HuH-7 (cell line): ENCODE measurements around the gene HAPSTR1.
"Not testable (repeated sequence)": the region's sequence is repeated elsewhere in the genome, so short reads cannot be mapped to it uniquely, and the experiment has no call there.

ENCODE experiments used
- DNase-seq: peaks from one replicate; pipeline ENCODE4 v3.0.0; 2011; ENCODE audit warnings: low spot score

HAPSTR1 gene, protein sequence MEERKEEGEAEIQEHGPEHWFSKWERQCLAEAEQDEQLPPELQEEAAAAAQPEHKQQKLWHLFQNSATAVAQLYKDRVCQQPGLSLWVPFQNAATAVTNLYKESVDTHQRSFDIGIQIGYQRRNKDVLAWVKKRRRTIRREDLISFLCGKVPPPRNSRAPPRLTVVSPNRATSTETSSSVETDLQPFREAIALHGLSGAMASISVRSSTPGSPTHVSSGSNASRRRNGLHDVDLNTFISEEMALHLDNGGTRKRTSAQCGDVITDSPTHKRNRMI

DNA sequence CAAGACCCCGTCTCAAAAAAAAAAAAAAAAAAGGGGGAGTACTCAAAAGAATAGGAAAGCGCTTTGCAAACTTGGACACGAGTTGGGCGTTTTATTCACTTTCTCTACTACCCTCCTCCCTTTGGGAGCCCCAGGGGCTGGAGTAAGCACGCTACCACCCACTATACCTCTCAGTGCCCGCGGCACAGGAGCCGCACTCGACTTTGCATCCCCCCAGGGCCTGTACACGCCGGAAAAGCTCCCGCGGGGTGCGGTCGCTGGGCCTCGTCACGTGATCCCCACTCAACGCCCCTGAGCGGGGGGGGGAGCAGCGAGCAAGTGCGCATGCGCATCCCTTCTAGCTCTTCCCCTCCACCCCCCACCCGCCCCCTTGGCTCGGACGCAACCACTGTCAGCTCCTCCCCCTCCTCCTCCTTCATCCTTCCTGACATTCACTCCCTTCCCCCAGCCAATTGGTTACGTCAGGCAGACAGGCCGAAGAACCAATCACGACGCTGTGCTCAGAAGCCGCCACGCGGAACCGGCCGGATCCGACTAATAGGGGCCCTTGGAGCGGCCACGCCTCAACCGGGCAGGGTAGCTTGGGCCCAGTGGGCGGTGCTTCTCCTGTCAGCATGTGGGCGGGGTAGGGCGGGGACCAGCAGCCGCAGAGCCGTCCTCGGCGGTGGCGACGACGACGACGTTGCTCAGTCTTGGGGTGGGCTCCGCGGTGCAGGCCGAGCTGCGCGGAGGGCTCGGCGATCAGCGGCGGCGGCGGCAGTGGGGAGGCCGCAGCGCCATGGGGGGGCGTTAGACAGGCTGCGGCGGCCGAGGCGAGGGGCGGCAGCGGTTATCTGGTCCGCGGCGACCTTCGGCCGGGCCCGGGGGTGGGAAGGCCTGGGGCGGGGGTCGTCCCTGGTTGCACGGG is at the start of gene HAPSTR1:
Gene HAPSTR1 (plus strand): TSS at position 685 of the 907 bp plus-strand sequence. CDS start 401 bp downstream, outside the sequence.
- peak; percentile 93 for DNase-seq

DNA sequence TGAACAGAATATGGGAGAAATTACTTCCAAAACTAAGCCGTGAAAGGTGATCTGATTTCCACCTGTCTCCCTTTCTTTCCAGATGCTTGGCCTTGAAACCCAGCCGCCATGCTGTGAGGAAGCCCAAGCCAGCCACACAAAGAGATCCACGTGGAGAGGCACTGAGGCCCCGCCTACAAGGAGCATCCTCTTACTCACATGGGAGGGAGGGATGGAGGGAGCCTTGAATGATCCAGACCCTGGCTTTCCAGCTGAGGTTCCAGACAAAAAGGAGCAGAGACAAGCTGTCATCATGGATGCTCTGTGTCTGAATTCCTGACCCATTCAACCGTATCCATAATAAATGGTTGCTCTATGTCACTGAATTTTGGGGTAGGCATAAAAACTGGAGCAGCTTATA is 48.9 kb upstream of the HAPSTR1 start:
- DNase-seq = no peak

DNA sequence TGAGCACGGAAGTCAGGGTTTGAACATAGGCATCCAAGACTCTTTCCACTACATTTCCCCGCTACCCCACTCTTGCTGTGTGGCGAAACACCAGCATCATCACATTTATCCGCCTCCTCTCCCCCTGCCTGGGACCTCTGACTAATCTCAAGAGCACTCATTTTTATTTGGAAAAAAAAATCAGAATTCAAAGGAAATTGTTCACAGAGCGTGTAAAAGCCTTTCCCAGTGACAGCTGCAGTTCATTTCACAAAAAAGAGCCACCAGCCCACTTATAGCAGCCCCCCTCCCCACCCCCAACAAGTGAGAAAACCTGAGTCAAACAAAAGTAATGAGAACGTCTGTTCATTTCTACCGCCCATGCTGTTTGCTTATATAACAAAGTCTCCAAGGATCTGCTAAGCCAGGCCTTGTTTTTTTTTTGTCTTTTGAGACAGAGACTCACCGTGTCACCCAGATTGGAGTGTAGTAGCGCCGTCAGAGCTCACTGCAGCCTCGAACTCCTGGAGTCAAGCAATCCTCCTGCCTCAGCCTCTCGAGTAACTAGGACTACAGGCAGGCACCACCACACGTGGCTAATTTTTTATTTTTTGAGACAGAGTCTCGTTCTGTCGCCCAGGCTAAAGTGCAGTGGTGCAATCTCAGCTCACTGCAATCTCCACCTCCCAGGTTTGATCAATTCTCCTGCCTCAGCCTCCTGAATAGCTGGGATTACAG is 48.3 kb upstream of the HAPSTR1 start:
- no peak for DNase-seq

DNA sequence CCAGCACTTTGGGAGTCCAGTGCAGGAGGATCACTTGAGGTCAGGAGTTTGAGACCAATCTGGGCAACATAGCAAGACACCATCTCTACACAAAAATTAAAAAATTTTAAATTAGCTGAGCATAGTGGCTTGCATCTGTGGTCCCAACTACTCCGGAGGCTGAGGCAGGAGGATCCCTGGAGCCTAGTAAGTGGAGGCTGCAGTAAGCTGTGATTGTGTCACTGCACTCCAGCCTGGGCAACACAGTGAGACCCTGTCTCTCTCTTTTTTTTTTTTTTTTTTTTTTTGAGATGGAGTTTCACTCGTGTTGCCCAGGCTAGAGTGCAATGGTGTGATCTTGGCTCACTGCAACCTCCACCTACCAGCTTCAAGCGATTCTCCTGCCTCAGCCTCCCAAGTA is 45.9 kb upstream of the HAPSTR1 start:
- DNase-seq = not testable (repeated sequence)

DNA sequence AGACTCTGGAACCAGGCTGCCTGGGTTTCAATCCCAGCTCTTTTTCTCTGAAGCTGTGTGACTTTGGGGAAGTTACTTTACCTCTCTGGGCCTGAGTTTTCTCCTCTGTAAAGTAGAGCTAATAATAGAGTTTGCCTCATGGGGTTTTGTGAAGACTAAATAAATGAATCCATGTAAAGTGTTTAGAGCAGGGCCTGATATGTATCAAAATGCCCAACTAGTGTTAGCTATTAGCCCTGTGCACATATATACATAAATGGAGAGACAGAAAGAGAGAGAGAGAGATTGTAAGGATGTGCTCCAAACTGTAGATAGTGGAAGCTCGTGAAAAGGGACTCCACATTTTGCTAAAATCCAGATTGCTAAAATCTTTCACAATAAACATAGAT is 44.8 kb upstream of the HAPSTR1 start:
- no peak for DNase-seq

DNA sequence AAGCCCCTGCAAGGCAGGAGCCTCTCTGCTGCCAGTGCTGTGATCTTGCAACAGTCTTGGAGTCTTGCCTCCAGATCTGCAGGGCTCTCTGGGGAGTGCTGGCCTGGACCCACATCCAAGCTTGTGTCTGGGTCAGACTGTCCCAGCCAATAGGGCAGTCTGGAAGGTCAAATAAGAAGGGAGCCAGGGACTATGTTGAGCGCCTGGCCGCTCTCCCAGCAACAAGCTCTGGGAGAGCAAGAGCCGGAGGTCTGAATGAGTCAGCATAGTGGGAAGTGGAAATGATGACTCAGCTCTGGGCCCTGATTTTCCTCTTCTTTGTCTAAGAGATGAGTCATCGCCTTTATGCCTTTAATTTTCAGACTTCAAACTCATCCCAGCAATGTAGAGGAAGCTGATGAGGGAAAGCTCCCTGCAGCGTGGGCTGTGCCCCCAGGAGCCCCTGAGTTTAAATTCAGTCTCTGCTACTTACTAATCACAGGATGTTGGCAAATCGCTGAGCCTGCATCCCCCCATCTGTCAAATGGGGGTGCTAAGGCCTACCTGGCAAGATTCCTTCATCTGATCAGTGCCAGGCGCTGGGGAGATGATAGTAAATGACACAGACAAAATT is 43.6 kb upstream of the HAPSTR1 start:
- peak; percentile 39 for DNase-seq

DNA sequence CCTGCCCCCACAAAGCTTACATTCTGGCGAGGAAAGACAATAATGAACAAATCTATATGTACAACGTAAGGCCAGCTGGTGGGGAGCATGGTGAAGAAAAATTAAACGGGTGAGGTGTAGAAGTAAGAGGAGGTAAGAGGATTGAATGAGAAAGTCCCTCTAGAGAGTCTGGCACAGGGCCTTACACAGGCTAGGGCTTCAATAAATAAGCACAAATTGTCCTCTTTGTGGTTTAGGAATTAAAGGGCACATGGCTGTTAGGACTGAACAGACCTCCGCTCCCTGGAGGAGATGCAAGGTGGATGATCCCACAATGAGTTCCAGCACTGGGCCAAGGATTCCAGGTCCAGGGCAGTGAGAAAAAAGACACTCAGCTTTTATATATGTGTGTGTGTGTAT is 43.1 kb upstream of the HAPSTR1 start:
- no peak for DNase-seq

DNA sequence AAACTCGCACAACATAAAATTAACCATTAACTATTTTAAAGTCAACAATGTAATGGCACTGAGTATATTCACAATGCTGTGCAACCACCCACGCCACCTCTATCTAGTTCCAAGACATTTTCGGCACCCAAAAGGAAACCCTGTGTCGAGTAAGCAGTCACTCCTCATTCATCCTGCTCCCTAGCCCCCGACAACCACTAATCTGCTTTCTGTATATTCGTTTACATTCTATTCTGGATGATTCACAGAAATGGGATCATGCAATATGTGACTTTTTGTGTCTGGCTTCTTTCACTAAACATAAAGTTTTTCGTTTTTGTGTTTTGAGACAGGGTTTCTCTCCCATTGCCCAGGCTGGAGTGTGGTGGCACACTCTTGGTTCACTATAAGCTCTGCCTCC is 42.2 kb upstream of the HAPSTR1 start:
- DNase-seq = no peak

DNA sequence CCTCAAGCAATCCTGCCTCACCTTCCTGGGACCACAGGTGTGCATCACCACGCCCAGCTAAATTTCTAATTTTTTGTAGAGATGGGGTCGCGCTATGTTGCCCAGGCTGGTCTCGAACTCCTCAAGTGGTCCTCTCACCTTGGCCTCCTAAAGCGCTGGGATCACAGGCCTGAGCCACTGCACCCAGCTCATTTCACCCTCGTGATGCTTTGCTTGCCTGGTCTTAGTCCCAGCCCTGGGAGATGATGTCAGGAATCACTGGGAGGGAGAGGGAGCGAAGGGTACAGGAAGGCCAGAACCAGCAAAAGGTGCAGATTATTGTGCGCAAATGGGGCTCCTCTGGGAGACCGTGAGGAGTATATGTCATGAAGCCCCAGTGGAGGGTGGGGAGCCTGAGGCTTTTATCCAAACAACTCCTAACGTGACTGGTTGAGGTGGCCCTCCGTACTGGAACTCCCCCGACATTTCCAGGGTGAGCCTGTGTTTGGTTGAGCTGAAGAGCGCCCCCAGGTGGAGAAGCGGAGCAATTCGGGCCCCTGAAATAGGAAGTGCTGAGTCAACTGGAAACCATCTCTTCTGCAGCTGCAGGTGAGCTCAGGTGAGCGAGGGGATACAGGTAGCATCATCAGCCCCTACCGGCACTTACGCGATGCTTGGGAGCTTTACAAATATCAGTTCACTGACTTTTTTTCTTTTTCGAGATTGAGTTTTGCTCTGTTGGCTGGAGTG is 41.2 kb upstream of the HAPSTR1 start:
- peak; percentile 26 for DNase-seq

DNA sequence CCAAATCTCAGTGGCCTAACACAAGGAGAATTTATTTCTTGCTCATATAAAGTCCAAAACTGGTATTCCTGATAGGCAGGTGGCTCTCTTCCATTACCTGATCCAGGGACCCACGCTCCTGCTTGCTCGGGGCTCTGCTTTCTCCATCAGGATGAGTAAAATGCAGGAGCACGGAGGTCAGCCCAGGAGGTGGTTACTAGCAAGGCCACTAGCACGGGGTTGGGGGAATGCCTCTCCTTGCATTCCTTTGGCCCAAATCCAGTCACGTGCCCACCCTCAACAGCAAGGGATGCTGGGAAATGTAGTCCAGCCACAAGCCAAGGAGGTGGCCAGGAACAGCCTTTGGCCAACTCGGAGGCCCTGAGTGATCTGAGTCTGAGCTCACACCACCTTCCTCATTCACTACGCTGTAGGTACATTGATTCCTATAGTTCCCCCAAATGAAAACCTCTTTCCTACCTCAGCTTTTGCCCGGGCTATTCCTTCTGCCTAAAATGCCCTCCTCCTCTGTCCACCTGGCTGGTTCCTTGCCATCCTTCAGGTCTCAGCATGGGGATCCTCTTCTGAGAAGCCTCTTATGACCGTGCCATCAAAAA is 38.3 kb upstream of the HAPSTR1 start:
- peak; percentile 79 for DNase-seq

DNA sequence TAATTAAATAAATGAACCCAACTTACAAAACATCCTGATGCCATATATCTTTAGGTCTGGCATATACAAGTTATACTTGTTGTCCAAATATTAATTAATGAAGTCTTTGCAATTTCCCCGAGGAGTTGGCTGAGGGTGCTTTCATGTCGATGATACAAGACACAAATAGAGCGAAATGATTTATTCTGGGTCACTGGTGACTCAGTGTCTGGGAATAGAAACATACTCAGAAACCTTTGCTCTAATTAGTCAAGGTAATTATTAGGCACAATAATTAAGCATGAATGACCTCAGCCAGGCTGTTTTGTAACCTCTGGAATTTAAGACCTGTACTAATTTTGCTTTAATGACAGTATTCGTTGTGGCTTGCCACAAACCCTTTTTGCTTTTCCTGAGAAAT is 37.0 kb upstream of the HAPSTR1 start:
- DNase-seq = no peak

DNA sequence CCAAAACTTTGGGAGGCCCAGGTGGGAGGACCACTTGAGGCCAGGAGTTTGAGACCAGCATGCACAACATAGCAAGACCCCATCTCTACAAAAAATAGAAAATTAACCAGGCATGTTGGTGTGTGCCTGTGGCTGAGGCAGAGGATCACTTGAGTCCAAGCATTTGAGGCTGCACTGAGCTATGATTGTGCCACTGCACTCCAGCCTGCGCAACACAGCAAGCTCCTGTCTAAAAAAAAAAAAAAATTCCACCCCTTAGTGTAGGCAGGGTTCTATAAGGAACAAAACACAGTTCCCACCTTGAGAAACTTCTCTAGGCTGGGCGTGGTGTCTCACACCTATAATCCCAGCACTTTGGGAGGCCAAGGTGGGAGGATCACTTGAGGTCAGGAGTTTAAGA is 36.3 kb upstream of the HAPSTR1 start:
- DNase-seq = no peak

DNA sequence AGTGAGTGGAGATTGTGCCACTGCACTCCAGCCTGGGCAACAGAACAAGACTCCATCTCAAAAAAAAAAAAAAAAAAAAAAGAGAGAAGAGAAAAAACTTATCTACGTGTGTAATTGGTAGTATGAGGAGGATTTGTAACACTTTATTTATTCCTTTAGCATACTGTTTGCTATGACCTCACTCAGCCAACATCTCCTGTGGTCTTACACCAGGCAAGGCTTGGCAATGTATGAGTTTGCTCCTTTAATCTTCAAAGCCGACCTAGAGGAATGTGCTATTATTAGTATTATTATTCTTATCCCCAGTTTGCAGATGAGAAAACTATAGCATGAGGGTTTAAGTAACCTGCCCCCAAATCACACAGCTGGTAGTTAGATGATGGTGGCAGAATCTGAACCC is 35.8 kb upstream of the HAPSTR1 start:
- DNase-seq = no peak

DNA sequence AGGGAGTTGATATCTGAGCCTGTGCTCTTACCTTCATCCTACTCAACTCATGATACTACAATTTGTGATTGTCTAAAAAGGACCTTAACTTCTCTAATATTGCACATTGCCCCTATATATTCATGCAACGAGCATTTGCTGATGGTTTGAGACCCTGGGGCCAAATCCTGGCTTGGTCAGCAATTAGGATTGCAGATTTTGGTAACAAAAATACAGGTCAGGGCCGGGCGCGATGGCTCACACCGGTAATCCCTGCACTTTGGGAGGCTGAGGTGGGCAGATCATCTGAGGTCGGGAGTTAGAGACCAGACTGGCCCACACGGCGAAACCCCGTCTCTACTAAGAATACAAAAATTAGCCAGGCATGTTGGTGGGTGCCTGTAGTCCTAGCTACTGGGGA is 35.4 kb upstream of the HAPSTR1 start:
- DNase-seq = no peak

DNA sequence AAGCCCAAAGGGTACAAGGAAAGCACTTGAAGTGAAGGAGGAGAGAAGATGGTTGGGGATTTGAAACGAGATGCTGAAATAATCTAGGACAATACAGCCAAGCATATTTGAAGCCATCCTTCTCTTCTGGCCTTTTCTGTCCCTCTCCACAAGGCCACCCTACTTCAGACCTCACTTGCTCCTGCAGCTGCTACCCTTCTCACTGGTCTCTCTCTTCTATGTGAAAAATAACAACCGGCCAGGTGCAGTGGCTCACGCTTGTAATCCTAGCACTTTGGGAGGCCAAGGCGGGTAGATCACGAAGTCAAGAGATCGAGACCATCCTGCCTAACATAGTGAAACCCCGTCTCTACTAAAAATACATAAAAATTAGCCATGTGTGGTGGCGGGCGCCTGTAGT is 33.2 kb upstream of the HAPSTR1 start:
- DNase-seq = no peak

DNA sequence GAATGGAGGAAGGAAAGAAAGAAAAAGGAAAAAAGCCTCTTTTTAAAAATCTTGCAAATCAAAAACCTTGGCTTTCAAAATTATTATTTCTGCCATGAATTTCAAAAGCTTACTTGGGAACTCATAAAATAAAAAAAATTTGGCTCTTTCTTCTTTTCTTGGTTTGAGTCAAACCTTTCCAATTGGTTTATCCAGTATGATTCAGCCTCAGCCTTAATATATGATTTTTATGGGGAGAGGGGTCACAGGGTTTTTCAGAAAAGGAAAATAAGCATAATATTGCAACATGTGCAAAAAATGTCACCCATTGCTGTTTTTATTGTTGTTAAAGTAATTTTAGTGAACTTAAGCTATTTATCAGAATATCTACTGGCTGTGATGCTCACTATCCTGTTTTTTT is 31.2 kb upstream of the HAPSTR1 start:
- no peak for DNase-seq

DNA sequence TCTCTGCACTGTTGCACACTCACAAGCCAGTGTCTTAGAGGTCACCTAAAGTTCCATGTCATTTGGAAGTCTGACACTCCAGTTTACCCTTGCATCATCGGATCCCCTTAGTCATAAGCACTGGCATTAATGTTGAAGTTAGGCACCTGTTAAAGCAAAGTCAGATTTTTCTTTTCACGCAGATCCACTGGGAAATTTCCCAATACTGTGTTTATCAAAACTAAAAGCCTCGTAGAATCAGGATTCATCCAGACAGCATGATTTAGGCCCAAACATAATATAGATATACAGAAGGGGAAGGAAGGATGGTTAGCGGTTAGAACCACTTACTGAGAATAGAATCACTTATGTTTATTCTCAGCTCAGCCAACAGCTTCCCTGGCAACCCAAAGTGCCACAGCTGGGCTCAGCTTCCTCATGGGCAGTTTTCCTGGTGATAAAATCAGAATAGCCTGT is 30.1 kb upstream of the HAPSTR1 start:
- no peak for DNase-seq

DNA sequence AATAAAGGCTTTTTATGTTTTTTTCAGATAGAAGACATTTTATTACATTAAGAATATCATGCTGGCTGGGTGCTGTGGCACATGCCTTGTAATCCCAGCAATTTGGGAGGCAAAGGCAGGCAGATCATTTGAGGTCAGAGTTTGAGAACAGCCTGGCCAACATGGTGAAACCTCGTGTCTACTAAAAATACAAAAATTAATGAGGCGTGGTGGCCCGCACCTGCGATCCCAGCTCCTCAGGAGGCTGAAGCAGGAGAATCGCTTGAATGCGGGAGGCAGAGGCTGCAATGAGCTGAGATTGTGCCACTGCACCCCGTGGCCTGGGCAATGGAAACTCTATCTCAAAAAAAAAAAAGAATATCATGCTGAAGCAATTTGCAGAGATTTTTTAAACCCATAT is 29.1 kb upstream of the HAPSTR1 start:
- DNase-seq = no peak

DNA sequence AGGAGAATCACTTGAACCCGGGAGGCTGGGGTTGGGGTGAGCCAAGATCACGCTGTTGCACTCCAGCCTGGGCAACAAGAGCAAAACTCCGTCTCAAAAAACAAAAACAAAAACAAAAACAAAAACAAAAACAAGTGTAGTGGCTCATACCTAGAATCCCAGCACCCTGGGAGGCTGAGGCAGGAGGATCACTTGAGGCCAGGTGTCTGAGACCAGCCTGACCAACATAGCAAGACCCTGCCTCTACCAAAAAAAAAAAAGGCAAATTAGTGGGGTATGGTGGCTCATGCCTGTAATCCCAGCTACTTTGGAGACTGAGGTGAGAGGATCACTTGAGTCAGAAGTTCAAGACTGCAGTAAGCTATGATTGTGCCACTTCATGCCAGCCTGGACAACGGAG is 26.4 kb upstream of the HAPSTR1 start:
- no peak for DNase-seq

DNA sequence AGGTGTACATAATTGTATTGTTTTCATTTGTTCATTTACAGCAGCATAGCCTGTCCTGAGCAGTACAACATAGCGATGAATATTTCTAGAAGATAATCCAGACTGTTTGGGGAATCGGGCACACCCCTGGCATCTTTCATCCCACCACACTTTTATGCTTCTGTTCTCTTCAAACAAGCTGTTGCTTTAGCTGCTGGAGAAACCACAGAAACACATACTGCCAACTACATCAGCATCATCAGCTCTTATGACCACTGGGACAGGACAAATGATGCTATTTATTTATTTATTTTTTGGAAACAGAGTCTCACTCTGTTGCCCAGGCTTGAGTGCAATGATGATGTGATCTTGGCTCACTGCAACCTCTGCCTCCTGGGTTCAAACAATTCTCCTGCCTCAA is 22.6 kb upstream of the HAPSTR1 start:
- no peak for DNase-seq

DNA sequence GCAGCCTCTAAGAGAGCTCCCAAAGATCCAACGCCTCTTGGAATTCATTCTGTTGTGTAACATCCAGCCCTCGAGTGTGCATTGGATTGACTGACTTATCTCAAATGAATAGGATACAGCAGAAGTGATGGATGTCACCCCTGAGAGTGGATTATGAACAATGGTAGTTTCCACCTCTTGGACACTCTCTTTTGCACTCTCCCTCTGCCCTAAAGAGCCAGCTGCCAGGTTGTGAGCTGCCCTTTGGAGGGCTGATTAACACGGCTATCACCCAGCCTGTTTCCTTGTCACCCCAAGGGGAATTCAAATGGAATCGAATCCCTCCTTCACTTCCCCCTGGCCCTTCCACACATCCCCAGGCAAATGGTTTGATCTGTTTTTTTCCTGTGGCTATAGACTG is 21.2 kb upstream of the HAPSTR1 start:
- no peak for DNase-seq
